ENCODE results near the gene CMYA5.
"Not testable (repeated sequence)": the region's sequence is repeated elsewhere in the genome, so short reads cannot be mapped to it uniquely, and the experiment has no call there.

Gene CMYA5

GRCh38 chr5:79689541-79690466, at the start of gene CMYA5:
Gene CMYA5 (plus strand): TSS chr5:79689836. CDS start chr5:79689908, 72 bp downstream.
- DNase-seq, result no peak

- no peak for DNase-seq
Observed at GRCh38 chr5:79640571-79641055, 49.0 kb upstream of the CMYA5 start.

GRCh38 chr5:79641414-79641813, 48.2 kb upstream of the CMYA5 start:
- DNase-seq, result no peak

- DNase-seq, result no peak
Observed at GRCh38 chr5:79642210-79642609, 47.4 kb upstream of the CMYA5 start.

- DNase-seq, result no peak
Observed at GRCh38 chr5:79653843-79654242, 35.8 kb upstream of the CMYA5 start.

GRCh38 chr5:79663212-79663611, 26.4 kb upstream of the CMYA5 start:
- no peak for DNase-seq

- DNase-seq, result no peak
Observed at GRCh38 chr5:79666758-79667157, 22.9 kb upstream of the CMYA5 start.

GRCh38 chr5:79672392-79672791, 17.2 kb upstream of the CMYA5 start:
- DNase-seq, result no peak

- not testable (repeated sequence) for DNase-seq
Observed at GRCh38 chr5:79676354-79676753, 13.3 kb upstream of the CMYA5 start.

- not testable (repeated sequence) for DNase-seq
Observed at GRCh38 chr5:79682102-79682501, 7.5 kb upstream of the CMYA5 start.

- no peak for DNase-seq
Observed at GRCh38 chr5:79684782-79685181, 4.9 kb upstream of the CMYA5 start.

- no peak for DNase-seq
Observed at GRCh38 chr5:79685627-79686026, 4.0 kb upstream of the CMYA5 start.

GRCh38 chr5:79686799-79687198, 2.8 kb upstream of the CMYA5 start:
- no peak for DNase-seq

GRCh38 chr5:79687889-79688288, 1.7 kb upstream of the CMYA5 start:
- DNase-seq, result no peak

GRCh38 chr5:79691007-79691406, 1.4 kb downstream of the CMYA5 start:
- DNase-seq, result no peak

- no peak for DNase-seq
Observed at GRCh38 chr5:79692596-79692995, 3.0 kb downstream of the CMYA5 start.

- DNase-seq, result no peak
Observed at GRCh38 chr5:79694183-79694582, 4.5 kb downstream of the CMYA5 start.

GRCh38 chr5:79694652-79695051, 5.0 kb downstream of the CMYA5 start:
- DNase-seq, result no peak

GRCh38 chr5:79695526-79695925, 5.9 kb downstream of the CMYA5 start:
- DNase-seq, result no peak

GRCh38 chr5:79697222-79698170, 7.9 kb downstream of the CMYA5 start:
- no peak for DNase-seq

- no peak for DNase-seq
Observed at GRCh38 chr5:79699763-79700400, 10.2 kb downstream of the CMYA5 start.

- DNase-seq, result peak; percentile 18
Observed at GRCh38 chr5:79702606-79703380, 13.2 kb downstream of the CMYA5 start.
